Fibroblast of villous mesenchyme (primary cell): ENCODE results near the gene PPP4R1. TPM values are rescaled to one million over a fixed set of nuclear protein-coding genes. Genes with fewer than 3 reads are reported as not detected.

Experiments used
- DNase-seq: peaks from one replicate; pipeline ENCODE4 v3.0.0-alpha.2; 2010; ENCODE audit warnings: low read depth
- H3K4me3 ChIP-seq: 2 replicates; pipeline ENCODE4 v1.5.1; 2011; ENCODE audit warnings: low read depth, mild to moderate bottlenecking, low read length
- total RNA-seq: library from RNA; depleted of rRNA; stranded (reverse); fragments of >200 nt; gene quantifications from 2 replicates; pipeline ENCODE4 v1.2.3, GENCODE V29; 2012
- TF ChIP-seq, protein P1 (sequence below): IDR thresholded peaks from 2 replicates; pipeline ENCODE4 v1.5.1; 2012; ENCODE audit warnings: low read depth, mild to moderate bottlenecking, low read length; ENCODE audit not compliant: insufficient read depth

Gene PPP4R1
- total RNA-seq, 1 donor, result 136 TPM

DNA sequence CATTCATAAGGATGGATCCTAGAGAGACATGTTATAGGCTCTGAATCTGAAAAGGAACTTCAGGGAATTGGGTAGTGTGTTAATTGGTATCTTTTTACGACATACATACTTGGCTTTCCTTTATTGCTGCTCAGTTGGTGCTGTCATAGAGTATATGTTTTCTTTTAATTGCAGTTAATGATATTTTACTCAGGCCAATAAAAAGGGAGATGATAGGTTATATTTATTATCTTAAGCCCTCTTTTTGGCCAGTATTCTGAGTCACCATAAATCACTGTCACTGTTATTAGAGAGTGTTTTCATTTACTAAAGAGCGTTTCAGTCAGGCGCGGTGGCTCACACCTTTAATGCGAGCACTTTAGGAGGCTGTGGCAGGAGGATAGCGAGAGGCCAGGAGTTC is 91.4 kb downstream of the PPP4R1 start:
- H3K4me3 ChIP-seq, result no peak overlapping the region
- TF ChIP-seq, protein P1, sequence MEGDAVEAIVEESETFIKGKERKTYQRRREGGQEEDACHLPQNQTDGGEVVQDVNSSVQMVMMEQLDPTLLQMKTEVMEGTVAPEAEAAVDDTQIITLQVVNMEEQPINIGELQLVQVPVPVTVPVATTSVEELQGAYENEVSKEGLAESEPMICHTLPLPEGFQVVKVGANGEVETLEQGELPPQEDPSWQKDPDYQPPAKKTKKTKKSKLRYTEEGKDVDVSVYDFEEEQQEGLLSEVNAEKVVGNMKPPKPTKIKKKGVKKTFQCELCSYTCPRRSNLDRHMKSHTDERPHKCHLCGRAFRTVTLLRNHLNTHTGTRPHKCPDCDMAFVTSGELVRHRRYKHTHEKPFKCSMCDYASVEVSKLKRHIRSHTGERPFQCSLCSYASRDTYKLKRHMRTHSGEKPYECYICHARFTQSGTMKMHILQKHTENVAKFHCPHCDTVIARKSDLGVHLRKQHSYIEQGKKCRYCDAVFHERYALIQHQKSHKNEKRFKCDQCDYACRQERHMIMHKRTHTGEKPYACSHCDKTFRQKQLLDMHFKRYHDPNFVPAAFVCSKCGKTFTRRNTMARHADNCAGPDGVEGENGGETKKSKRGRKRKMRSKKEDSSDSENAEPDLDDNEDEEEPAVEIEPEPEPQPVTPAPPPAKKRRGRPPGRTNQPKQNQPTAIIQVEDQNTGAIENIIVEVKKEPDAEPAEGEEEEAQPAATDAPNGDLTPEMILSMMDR, result no peak
- no peak for DNase-seq

DNA sequence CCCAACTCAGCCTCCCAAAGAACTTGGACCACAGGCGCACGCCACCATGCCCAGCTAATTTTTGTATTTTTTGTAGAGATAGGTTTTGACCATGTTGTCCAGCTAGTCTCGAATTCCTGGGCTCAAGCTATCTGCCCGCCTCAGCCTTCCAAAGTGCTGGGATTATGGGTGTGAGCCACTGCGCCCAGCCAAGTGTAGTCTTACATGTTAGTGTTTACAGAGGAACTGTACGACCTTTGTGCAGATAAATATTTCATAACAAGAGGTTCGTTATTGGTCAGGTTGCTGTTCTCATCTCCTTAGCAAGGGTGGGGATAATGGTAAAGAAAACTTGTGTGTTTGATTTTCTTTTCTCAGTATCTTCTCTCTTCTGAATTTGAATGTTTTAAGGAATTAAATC is 92.6 kb downstream of the PPP4R1 start:
- DNase-seq, result peak; percentile 20
- H3K4me3 ChIP-seq, result no peak overlapping the region
- TF ChIP-seq, protein P1, result no peak

DNA sequence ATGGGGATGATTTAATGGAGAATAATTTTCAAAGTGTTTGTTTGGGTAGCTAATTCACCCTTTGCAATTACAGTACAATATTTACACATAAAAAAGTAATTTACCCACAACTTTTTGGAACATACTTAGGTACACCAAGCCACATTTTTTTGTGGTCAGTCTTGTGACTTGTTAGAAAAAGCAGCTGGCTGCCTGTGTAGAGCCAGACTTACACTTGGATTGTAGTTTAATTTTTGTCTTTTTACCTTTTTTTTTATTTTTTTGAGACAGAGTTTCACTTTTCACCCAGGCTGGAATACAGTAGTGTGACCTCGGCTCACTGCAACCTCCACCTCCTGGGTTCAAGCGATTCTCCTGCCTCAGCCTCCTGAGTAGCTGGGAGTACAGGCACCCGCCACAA is 93.7 kb downstream of the PPP4R1 start:
- TF ChIP-seq, protein P1, result no peak
- DNase-seq, result peak; percentile 40
- no peak overlapping the region for H3K4me3 ChIP-seq

DNA sequence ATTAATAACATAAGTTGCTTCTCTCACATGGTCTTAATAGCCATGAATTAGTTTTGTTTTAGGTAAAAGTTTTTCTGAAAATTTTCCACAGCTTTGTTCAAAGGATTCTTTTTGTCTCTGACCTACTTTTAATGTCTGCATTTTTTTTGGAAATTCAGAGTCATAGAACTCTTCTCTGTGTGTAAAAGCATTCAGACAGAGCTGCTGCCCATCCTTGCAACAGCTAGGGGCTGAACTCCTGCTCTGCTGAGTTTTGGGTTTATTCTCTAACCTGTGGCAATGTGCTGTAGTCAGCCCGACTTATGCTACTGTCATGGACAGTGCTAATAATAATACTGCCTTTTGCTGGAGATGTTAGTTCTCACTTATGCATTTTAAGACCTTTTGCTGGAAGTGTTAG is 95.0 kb downstream of the PPP4R1 start:
- H3K4me3 ChIP-seq, result no peak overlapping the region
- DNase-seq, result no peak
- TF ChIP-seq, protein P1, result no peak

DNA sequence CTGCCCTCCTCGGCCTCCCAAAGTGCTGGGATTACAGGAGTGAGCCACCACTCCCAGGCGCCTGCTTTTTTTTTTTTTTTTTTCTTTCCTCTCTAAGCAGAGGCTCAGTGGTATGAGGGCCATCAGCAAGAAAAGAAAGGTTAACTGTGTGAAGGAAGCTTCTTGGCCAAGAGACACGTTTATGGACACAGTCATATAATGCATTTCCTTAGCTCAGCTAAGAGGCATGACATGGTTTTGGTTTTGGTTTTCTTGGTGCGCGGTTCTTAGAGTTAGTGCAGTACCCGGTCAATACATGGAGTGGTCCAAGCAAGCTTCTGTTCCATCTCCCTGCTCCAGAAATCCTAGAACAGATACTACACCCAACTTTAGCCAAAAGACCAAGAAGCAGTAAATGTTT is 96.5 kb downstream of the PPP4R1 start:
- DNase-seq, result no peak
- TF ChIP-seq, protein P1, result no peak
- H3K4me3 ChIP-seq, result no peak overlapping the region

DNA sequence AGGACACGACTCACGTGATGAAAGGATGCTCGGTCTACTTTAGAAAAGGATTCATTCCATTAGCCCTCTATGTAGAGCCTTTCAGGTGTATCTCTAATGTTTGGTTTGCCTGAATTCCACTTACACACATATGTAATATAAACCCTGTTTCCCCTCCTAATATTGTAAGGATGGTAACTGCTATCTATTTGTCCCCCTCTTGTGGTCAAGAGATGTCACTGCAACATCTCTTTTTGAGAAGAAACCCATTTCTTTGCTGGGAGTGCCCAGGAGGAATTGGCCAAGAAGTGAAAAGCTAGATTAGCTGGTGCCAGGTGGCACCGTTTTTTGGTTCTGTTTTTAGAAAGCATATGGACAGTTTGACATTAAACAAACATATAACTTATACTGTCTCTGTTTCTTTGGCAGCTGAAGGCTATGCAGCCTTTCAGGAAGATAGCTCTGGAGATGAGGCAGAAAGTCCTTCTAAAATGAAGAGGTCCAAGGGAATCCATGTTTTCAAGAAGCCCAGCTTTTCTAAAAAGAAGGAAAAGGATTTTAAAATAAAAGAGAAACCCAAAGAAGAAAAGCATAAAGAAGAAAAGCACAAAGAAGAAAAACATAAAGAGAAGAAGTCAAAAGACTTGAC is 97.8 kb downstream of the PPP4R1 start:
- TF ChIP-seq, protein P1, result peak; percentile 92
- no peak overlapping the region for H3K4me3 ChIP-seq
- peak; percentile 62 for DNase-seq

DNA sequence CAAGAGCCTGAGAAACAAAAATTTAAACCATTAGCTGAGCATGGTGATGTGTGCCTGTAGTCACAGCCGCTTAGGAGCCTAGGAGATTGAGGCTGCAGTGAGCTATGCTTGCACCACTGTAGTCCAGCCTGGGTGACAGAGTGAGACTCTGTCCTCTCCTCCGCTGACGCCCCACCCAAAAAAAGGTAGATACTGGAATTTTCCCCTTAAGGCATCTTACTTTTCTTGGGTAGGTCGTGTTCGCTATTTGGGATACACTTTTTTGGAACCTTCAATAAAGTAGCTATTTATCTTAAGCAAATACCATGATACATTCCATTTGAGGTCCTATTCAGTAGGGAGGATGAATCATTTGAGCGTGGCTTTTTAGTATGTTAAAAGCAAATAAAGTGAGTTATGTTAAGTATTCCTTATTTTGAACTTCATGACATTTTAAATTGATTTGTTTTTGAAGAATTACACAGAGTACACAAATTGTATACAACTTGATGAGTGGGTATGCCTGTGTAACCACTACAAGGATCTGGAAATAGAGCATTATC is 100.3 kb downstream of the PPP4R1 start:
- DNase-seq, result peak; percentile 55
- no peak overlapping the region for H3K4me3 ChIP-seq
- TF ChIP-seq, protein P1, result no peak
